GM23248 (cell line): ENCODE results near the gene KRT83.

Experiments
- EZH2 ChIP-seq: fragments of 200-600 bp; sonication (generic); IDR thresholded peaks from 2 replicates; pipeline ENCODE4 v1.6.1; 2018; ENCODE audit warnings: antibody characterized with exemption, mild to moderate bottlenecking; ENCODE audit not compliant: insufficient read depth, poor library complexity, severe bottlenecking
- EZH2phosphoT487 ChIP-seq: fragments of 200-600 bp; sonication (generic); IDR thresholded peaks from 2 replicates; pipeline ENCODE4 v1.6.1; 2018; ENCODE audit warnings: antibody characterized with exemption, moderate library complexity, mild to moderate bottlenecking, low read depth; ENCODE audit not compliant: insufficient read depth

- TF ChIP-seq EZH2, result no peak
- no peak for TF ChIP-seq EZH2phosphoT487
Measured at GRCh38 chr12:52347016-52347415, 25.8 kb upstream of the KRT83 start.
